GM12878 (cell line): ENCODE measurements around the gene TRIM8.

Source experiments
- EZH2 ChIP-seq: IDR thresholded peaks from 2 replicates; pipeline ENCODE4 v1.6.1; 2012; ENCODE audit warnings: low read depth, mild to moderate bottlenecking, control low read depth, inconsistent platforms, low read length, borderline replicate concordance; ENCODE audit not compliant: control insufficient read depth
- MYC ChIP-seq: IDR thresholded peaks from 2 replicates; pipeline ENCODE4 v1.6.1; 2011; ENCODE audit warnings: mild to moderate bottlenecking, low read length, moderate library complexity, inconsistent platforms; ENCODE audit not compliant: insufficient read depth, insufficient replicate concordance, insufficient read length, severe bottlenecking

- TF ChIP-seq MYC (no peak), EZH2 (no peak)
These were observed 10.4 kb upstream of the TRIM8 start for GRCh38 chr10:102633848-102634247.
